Testis (tissue), 3 donors: ENCODE measurements around the gene HYAL3. TPM values are rescaled to one million over a fixed set of nuclear protein-coding genes. Genes with fewer than 3 reads are reported as not detected.

Source experiments
- DNase-seq: peaks from one replicate; pipeline ENCODE4 v3.0.0-alpha.2; 2019
- H3K27ac ChIP-seq, 2 donors: fragments of 200-600 bp; sonication (generic); one replicate each; pipeline ENCODE4 v1.5.1; 2019
- H3K27me3 ChIP-seq: fragments of 200-600 bp; sonication (generic); one replicate; pipeline ENCODE4 v1.5.1; 2019
- H3K36me3 ChIP-seq: fragments of 200-600 bp; sonication (generic); one replicate; pipeline ENCODE4 v1.5.1; 2017; ENCODE audit warnings: low read depth; ENCODE audit errors: missing control alignments
- H3K4me1 ChIP-seq: fragments of 200-600 bp; sonication (generic); one replicate; pipeline ENCODE4 v1.5.1; 2019
- H3K4me3 ChIP-seq, 2 donors: fragments of 200-600 bp; sonication (generic); one replicate each; pipeline ENCODE4 v1.5.1; 2017 to 2019
- H3K9me3 ChIP-seq: fragments of 200-600 bp; sonication (generic); one replicate; pipeline ENCODE4 v1.5.1; 2017
- POLR2A ChIP-seq: fragments of 450-650 bp; IDR thresholded peaks from one replicate; pipeline ENCODE4 v1.6.1; 2017; ENCODE audit warnings: antibody characterized with exemption, mild to moderate bottlenecking, moderate library complexity
- WGBS, 2 donors: methylation state at CpG; one replicate each; pipeline ENCODE4 v1.1.5; 2018; 5-methylcytosine and 5-hydroxymethylcytosine counted together
- intact Hi-C: fragments of 100-400 bp; cut with DNase I; formaldehyde crosslinking; loops from one replicate; pipeline ENCODE4 v1.15.1; 2023; ENCODE audit warnings: low total_unique reads
- polyA plus RNA-seq: library from polyadenylated mRNA; stranded (reverse); fragments of 350-450 nt; fragmentation: Illumina TruSeq; extraction: RNeasy Lipid Tissue Mini Kit (QIAGEN cat#74804); gene quantifications from one replicate; pipeline ENCODE4 v1.2.3, GENCODE V29; 2014; ENCODE audit warnings: low read depth, low replicate concordance; ENCODE audit not compliant: insufficient read depth
- total RNA-seq, 2 donors: library from RNA; depleted of rRNA; stranded (reverse); fragments of >200 nt; gene quantifications; one replicate each; pipeline ENCODE4 v1.2.3, GENCODE V29; 2016
- TF ChIP-seq, protein P1 (sequence below), 3 experiments: fragments of 450-650 bp in 2 of 3; fragments of 200-600 bp in 1 of 3; sonication (generic) in 1 of 3; IDR thresholded peaks; one replicate each; pipeline ENCODE4 v1.5.1; 2016 to 2019; ENCODE audit warnings: antibody characterized with exemption in 3 of 3, mild to moderate bottlenecking in 2 of 3, moderate library complexity in 1 of 3

The HYAL3 gene
- total and polyA plus RNA-seq, 3 donors from 2014 or later = 13.8 to 27.9 (median 25.2) TPM

DNA sequence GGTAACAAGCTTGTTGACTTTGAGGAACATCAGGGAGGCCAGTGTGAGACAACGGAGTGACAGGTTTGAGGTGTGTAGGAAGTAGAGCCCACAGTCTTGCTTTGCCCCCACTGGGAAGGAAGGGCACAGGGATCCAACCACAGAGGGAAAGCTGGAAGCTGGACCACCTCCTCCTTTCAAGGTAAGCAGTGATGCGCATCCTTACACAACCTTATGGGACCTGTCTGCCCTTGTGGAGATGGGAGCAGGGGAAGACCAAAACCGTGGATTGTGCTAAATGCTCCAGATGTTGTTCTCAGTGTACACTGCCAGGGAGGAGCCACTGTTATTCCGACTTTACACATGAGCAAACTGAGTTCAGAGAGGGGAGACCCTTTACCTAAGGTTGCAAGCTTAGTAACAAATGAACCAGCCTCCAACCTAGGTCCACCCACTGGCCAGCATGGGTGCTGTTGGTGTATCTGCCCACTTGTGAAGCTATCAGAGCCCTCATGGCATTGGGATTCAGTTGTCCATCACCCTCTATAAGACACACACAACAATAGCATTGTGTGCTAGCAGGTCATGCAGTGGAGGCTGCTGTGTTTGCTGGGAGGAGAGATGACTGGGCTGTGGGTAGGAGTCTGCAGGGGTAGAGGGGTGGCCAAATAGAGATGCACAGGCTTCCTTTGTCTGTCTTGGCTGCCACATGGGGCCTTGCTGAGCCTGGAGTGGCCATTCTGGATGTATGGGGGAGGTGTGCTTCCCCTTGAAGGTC is 20.9 kb downstream of the HYAL3 start:
- no peak overlapping the region for H3K27ac ChIP-seq
- no peaks in the 10 kb centered on the region for H3K9me3 ChIP-seq
- DNase-seq = no peak
- H3K4me1 ChIP-seq = peaks cover 3% of the 10 kb centered on the region
- H3K27me3 ChIP-seq = no peaks in the 10 kb centered on the region
- no peak for TF ChIP-seq POLR2A
- TF ChIP-seq, protein P1, sequence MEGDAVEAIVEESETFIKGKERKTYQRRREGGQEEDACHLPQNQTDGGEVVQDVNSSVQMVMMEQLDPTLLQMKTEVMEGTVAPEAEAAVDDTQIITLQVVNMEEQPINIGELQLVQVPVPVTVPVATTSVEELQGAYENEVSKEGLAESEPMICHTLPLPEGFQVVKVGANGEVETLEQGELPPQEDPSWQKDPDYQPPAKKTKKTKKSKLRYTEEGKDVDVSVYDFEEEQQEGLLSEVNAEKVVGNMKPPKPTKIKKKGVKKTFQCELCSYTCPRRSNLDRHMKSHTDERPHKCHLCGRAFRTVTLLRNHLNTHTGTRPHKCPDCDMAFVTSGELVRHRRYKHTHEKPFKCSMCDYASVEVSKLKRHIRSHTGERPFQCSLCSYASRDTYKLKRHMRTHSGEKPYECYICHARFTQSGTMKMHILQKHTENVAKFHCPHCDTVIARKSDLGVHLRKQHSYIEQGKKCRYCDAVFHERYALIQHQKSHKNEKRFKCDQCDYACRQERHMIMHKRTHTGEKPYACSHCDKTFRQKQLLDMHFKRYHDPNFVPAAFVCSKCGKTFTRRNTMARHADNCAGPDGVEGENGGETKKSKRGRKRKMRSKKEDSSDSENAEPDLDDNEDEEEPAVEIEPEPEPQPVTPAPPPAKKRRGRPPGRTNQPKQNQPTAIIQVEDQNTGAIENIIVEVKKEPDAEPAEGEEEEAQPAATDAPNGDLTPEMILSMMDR (IDR thresholded peaks at IDR 0.05) = no peak
- H3K36me3 ChIP-seq = no peaks in the 10 kb centered on the region
- H3K4me3 ChIP-seq = no peak overlapping the region
- intact Hi-C loops = loop anchor here (10.0 kb wide), 1 partner anchor 84 kb away; the partner anchor contains the start of gene GNAT1
- 76 to 77% methylated on average over 3 to 4 of the region's 4 CpGs for WGBS, 2 donors

DNA sequence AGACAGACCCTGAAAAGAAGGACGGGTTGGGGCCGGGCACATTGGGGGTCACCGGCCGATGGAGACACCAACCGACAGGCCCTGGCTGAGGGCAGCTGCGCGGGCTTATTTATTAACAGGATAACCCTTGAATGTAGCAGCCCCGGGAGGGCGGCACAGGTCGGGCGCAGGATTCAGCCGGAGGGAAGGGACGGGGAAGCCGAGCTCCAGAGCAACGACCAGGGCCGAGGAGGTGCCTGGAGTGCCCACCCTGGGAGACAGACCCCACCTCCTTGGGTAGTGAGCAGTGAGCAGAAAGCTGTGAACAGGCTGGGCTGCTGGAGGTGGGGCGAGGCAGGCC is 22.5 kb downstream of the HYAL3 start:
- intact Hi-C loops = loop anchor here (10.0 kb wide), 1 partner anchor 82 kb away; the partner anchor contains the start of gene GNAT1

DNA sequence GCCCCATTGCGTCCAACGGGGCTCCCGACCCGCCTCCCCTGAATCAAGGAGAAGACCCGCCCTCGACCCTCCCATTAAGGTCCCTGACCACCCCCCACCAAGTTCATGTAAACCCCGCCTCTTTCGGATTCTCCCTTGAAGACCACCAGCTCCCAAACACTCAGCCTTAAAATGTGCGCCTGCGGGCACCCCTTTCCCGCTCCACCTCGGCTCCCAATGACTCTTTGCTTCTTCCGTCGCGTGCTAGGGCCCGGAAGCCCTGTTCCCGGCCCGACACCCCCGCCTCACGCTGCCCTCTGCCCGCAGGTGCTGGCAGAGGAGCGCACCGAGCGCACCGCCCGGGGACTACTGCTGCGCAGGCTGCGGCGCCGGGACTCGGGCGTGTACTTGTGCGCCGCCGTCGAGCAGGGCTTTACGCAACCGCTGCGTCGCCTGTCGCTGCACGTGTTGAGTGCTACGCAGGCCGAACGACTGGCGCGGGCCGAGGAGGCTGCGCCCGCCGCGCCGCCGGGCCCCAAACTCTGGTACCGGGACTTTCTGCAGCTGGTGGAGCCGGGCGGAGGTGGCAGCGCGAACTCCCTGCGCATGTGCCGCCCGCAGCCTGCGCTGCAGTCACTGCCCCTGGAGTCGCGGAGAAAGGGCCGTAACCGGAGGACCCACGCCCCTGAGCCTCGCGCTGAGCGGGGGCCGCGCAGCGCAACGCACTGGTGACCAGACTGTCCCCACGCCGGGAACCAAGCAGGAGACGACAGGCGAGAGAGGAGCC is 23.0 kb downstream of the HYAL3 start:
- Histone ChIP-seq H3K4me3 (peak overlapping the region; percentile 12 to 36), H3K36me3 (no peaks in the 10 kb centered on the region), H3K27me3 (no peaks in the 10 kb centered on the region), H3K4me1 (peaks cover 8% of the 10 kb centered on the region), H3K9me3 (no peaks in the 10 kb centered on the region), H3K27ac (no peak overlapping the region)
- DNase-seq = no peak
- TF ChIP-seq, protein P1 (IDR thresholded peaks at IDR 0.05) = no peak
- no peak for TF ChIP-seq POLR2A
- intact Hi-C loops = loop anchor here (10.0 kb wide), 1 partner anchor 81 kb away; the partner anchor contains the start of gene GNAT1
- WGBS, 2 donors = 57 to 60% methylated on average over 37 to 78 of the region's 79 CpGs

More for the DNA sequence above, 22.5 kb downstream of the HYAL3 start:
- H3K9me3 ChIP-seq = no peaks in the 10 kb centered on the region
- DNase-seq = no peak
- H3K27me3 ChIP-seq = no peaks in the 10 kb centered on the region
- H3K27ac ChIP-seq = no peak overlapping the region
- H3K4me3 ChIP-seq = peak overlapping the region; percentile 12 to 36
- TF ChIP-seq, protein P1 (IDR thresholded peaks at IDR 0.05) = no peak
- TF ChIP-seq POLR2A = no peak
- H3K4me1 ChIP-seq = peaks cover 8% of the 10 kb centered on the region
- 72 to 86% methylated on average over 16 to 17 of the region's 17 CpGs for WGBS, 2 donors
- no peaks in the 10 kb centered on the region for H3K36me3 ChIP-seq

DNA sequence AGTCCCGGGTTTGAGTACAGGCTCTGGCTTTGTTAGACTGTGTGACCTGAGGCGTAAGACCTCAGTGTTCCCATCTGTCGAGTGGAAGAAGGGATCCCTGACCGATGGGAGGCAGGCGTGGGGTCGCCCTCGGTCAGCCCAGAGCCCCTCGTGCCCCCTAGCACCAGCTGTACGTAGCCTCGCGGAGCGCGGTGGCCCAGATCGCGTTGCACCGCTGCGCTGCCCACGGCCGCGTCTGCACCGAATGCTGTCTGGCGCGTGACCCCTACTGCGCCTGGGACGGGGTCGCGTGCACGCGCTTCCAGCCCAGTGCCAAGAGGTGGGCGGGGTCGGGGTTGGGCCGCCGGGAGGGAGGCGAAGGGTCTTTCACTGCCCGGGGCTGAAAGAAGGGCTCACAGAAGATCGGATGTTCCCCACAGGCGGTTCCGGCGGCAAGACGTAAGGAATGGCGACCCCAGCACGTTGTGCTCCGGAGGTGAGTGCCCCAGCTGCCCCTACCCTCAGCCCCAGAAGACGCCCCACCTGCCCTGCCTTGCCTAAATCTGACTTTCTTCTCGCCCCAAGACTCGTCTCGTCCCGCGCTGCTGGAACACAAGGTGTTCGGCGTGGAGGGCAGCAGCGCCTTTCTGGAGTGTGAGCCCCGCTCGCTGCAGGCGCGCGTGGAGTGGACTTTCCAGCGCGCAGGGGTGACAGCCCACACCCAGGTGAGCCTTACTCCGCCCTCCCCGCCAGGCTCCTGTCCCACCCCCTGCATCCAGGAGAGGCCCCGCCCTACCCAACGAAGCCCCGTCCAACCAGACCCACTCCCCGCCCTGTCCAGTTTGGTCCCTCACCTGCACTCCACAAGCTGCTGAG is 23.8 kb downstream of the HYAL3 start:
- no peak for TF ChIP-seq POLR2A
- TF ChIP-seq, protein P1 (IDR thresholded peaks at IDR 0.05) = no peak
- Histone ChIP-seq H3K27ac (no peak overlapping the region), H3K27me3 (no peaks in the 10 kb centered on the region), H3K4me3 (peak overlapping the region in 1 of 2 donors; percentile 36), H3K9me3 (no peaks in the 10 kb centered on the region), H3K36me3 (no peaks in the 10 kb centered on the region), H3K4me1 (peaks cover 8% of the 10 kb centered on the region)
- no peak for DNase-seq
- WGBS, 2 donors = 44 to 62% methylated on average over 26 to 65 of the region's 65 CpGs
- intact Hi-C loops = loop anchor here (10.0 kb wide), 1 partner anchor 81 kb away; the partner anchor contains the start of gene GNAT1
